NCI-H460 (cell line): ENCODE data around the gene SOAT2. TPM values are rescaled to one million over a fixed set of nuclear protein-coding genes. Genes with fewer than 3 reads are reported as not detected.
"Not testable (repeated sequence)": the region's sequence is repeated elsewhere in the genome, so short reads cannot be mapped to it uniquely, and the experiment has no call there.

Experiments used
- DNase-seq: peaks from one replicate; pipeline ENCODE4 v3.0.0-alpha.2; 2016; ENCODE audit warnings: low read depth; ENCODE audit errors: extremely low read depth
- total RNA-seq: library from RNA; depleted of rRNA; stranded (reverse); fragments of >200 nt; shearing (Covaris generic); gene quantifications from 2 replicates; pipeline ENCODE4 v1.2.3, GENCODE V29; 2014

Gene SOAT2
- total RNA-seq, 1 experiment from 2014 or later, result not detected

DNA sequence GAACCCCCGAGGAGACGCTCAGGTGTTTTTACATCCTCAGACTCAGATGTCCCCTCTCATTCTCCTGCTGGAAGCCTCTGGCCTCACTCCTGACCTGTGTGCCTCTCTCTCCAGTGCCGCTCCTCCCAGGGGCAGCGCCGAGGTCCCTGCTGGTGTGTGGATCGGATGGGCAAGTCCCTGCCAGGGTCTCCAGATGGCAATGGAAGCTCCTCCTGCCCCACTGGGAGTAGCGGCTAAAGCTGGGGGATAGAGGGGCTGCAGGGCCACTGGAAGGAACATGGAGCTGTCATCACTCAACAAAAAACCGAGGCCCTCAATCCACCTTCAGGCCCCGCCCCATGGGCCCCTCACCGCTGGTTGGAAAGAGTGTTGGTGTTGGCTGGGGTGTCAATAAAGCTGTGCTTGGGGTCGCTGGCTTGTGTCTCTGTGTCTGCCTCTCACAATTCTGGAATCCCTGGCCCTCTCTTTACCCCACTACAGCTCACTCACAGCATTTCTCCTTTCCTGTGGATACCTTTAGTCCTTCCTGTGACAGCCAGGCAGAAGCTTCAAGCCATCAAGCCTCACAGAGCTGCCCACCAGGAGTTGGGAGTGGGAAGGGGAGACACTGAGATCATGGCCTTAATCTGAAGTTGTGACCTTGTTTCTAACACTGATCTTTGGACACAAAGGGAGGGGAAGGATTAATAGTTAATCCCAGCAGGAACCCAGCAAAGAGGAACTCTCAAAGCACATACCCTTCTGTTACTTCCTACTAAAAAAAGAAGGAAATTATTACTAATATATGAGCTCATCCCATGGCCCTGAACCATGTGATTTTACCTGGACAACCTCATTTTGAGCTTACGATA is 1.1 kb upstream of the SOAT2 start:
- DNase-seq, result no peak

GRCh38 chr12:53103860-53104305 is 597 bp downstream of the SOAT2 start:
- no peak for DNase-seq

GRCh38 chr12:53105256-53105655 is 2.0 kb downstream of the SOAT2 start:
- no peak for DNase-seq

GRCh38 chr12:53105712-53106439 is 2.6 kb downstream of the SOAT2 start:
- DNase-seq, result no peak

DNA sequence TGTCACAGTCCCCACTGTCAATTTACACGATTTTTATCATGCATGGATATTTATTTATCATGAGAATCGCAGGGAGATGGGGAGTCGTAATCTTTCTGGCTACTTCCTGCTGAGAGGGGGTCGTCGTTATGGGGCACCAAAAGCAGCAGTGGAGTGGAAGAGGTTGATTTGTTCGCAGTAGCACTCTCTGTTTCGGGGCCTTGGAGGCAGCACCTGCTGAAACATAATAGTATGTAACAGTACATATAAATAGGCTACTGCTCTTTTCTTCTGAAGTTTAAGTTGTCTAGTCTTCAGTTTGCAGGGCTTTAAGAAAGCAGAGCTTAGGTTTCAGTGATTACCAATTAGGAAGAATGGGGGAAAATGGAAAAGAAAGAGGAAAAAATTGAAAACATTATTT is 3.8 kb downstream of the SOAT2 start:
- no peak for DNase-seq

DNA sequence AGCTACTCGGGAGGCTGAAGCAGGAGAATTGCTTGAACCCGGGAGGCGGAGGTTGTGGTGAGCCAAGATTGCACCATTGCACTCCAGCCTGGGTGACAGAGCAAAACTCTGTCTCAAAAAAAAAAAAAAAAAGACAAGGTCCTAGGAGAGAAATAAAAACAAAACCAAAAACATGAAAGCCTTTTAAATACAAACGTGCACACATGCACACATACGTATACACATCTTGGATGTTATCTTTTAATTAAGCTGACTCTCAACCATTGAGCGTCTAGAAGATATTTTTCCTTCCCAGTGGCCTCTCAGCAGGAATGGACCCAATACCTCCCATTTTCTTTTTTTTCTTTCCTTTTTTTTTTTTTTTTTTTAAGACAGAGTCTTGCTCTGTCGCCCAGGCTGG is 9.1 kb downstream of the SOAT2 start:
- not testable (repeated sequence) for DNase-seq

- DNase-seq, result no peak
Observed at GRCh38 chr12:53113136-53113705, 9.9 kb downstream of the SOAT2 start.

GRCh38 chr12:53113951-53114350 is 10.7 kb downstream of the SOAT2 start:
- DNase-seq, result no peak

DNA sequence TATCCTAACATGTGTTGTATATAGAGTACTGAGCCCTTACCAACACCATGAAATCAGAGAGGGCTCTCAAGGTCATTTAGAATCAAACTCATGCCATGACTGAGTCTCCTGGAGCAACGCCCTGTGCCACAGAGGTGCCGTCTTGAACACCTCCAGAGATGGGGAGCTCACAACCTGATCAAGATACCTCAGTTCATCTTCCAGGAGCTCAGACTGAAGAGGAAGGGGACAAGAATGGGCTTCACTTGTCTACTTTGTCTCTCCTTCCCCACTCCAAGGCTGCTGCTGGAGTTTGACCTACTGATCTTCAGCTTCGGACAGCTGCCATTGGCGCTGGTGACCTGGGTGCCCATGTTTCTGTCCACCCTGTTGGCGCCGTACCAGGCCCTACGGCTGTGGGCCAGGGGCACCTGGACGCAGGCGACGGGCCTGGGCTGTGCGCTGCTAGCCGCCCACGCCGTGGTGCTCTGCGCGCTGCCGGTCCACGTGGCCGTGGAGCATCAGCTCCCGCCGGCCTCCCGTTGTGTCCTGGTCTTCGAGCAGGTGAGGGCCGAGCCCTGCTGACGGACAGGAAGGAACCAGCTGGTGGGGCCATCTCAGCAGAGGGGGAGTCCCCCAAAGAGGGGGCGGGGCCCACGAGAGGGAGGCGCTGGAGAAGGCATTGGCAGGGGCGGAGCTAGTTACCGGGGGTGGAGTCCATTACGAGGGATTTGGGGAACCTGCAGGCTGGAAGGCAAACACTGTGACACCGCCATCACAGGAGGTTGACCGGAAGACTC is 12.0 kb downstream of the SOAT2 start:
- no peak for DNase-seq

DNA sequence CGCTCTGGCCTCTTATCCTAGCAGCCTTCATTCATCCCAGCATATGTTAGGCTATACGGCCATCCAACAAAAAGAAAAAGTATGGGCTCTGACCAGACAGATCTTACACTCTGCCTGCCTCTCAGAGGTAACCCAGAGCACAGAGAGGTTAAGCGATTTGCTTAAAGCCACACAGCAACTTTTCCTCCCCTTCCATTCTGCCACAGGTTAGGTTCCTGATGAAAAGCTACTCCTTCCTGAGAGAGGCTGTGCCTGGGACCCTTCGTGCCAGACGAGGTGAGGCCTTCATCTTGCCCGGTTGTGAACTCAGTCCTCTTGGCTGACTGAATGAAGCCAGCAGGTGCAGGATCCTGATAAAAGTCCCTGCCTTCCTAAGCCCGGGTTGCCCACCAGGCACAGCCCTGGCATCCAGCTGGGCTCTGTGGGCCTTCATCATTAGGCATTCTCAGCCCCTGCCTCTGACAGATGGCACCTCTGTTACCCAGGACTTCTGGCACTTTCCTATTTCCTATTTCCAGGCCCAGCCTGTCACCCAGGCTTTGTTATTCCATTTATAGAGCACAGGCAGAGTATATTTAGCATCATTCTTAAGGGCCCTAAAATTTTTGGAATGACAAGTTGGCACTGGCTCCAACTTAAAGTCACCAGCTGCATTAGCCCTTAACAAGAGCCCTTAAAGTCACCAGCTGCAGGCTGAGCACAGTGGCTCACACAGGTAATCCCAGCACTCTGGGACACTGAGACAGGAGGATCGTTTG is 12.8 kb downstream of the SOAT2 start:
- DNase-seq, result no peak

- no peak for DNase-seq
Observed at GRCh38 chr12:53118751-53119300, 15.5 kb downstream of the SOAT2 start.

GRCh38 chr12:53120685-53121525 is 17.6 kb downstream of the SOAT2 start:
- no peak for DNase-seq

GRCh38 chr12:53122961-53123468 is 19.7 kb downstream of the SOAT2 start:
- no peak for DNase-seq

- no peak for DNase-seq
Observed at GRCh38 chr12:53123578-53124351, 20.5 kb downstream of the SOAT2 start.

GRCh38 chr12:53124352-53124723 is 21.1 kb downstream of the SOAT2 start:
- DNase-seq, result no peak

DNA sequence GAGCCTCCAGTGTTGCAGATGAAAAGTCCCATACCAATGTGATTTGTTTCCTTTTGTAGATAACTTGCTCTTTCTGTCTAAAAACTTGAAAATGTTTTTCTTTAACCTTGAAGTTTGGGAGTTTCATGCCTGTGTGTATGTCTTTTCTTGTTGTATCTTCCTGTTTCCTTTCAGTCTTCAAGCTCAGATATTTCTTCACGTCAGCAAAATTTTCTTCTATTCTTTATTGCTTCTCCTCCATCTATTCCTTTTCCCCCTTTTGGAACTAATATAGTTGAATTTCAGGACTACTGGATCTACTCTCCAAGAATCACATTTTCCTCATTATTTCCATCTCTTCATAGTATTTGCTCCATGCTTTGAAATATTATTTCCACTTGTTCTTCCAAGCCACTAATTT is 23.9 kb downstream of the SOAT2 start:
- no peak for DNase-seq

GRCh38 chr12:53128780-53129569 is 25.7 kb downstream of the SOAT2 start:
- DNase-seq, result no peak
